G401 (cell line): ENCODE measurements around the gene EYA4. TPM values are rescaled to one million over a fixed set of nuclear protein-coding genes. Genes with fewer than 3 reads are reported as not detected.

Source experiments
- DNase-seq: peaks from one replicate; pipeline ENCODE4 v3.0.0-alpha.2; 2015; ENCODE audit warnings: low spot score
- in situ Hi-C: cut with HindIII; loops from 2 replicates; pipeline ENCODE4 v1.10.0; 2016; ENCODE audit warnings: low sequenced_read_pairs, mixed read lengths
- total RNA-seq: library from RNA; depleted of rRNA; stranded (reverse); fragments of >200 nt; shearing (Covaris generic); gene quantifications from 2 replicates; pipeline ENCODE4 v1.2.3, GENCODE V29; 2014

Gene EYA4
- total RNA-seq, 1 experiment from 2014 or later: not detected

GRCh38 chr6:133277228-133277899 lies 36.2 kb downstream of the EYA4 start:
- DNase-seq: no peak
- in situ Hi-C loops: no loop called here

GRCh38 chr6:133277900-133278545 lies 36.9 kb downstream of the EYA4 start:
- DNase-seq: no peak
- in situ Hi-C loops: no loop called here

- in situ Hi-C loops: no loop called here
- no peak for DNase-seq
These were observed 45.6 kb downstream of the EYA4 start for GRCh38 chr6:133286765-133287164.

DNA sequence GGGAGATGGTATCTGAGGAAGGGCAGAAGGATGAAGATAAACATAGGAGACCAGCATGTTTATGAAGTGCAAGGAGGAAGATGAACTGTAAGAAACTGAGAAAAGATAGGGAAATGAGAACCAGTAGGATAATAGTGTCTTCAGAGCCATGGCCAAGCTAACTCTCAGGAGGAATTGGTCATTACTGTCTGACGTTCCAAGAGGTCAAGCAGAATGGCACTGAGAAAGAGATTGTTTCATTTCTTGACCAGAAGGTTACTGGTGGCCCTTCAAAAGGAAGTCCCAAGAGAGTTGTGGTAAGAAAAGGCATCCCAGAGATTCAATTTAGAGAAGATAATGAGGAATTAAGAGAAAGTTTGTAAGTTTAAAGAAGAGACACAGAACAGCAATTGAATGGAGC lies 47.5 kb downstream of the EYA4 start:
- in situ Hi-C loops: no loop called here
- no peak for DNase-seq

GRCh38 chr6:133289733-133290306 lies 48.7 kb downstream of the EYA4 start:
- no peak for DNase-seq
- in situ Hi-C loops: no loop called here

DNA sequence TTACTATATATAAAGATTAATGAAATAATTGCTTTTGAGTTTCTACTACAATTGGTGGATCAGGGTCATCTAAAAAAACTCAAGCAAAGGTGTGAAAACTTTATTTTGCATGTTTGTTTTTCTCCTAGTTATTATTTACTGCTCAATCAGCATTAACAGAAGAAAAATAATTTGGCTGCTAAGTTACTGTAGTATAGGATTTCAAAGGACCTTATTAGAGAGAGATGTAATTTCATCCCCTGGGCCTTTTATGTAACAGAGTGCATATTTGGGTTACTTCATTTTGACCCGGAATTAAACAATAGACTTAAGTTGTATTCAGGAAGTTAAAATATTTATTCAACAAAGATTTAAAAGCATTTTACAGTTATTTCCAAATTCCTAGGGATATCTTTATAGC lies 49.8 kb downstream of the EYA4 start:
- no peak for DNase-seq
- in situ Hi-C loops: no loop called here

DNA sequence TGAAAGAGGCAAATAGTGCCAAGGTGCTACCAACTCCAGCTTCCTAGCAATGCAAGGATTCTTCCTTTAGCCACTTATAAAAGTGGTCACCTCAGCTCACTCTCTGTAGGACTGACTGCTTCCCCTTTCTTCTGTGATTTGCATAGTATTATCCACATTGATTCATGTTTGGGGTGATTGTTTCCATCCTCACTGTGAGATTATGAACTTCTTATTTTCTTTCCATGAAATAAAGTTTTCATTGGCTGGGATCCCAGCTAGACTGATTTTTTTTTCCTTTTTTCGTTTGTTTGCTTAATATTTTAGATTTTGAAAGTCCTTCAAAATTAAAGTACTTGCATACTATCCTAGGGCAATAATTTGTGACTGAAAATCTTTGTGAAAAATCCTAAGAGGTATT lies 50.5 kb downstream of the EYA4 start:
- no peak for DNase-seq
- in situ Hi-C loops: no loop called here

GRCh38 chr6:133297657-133298056 lies 56.5 kb downstream of the EYA4 start:
- DNase-seq: no peak
- in situ Hi-C loops: no loop called here

DNA sequence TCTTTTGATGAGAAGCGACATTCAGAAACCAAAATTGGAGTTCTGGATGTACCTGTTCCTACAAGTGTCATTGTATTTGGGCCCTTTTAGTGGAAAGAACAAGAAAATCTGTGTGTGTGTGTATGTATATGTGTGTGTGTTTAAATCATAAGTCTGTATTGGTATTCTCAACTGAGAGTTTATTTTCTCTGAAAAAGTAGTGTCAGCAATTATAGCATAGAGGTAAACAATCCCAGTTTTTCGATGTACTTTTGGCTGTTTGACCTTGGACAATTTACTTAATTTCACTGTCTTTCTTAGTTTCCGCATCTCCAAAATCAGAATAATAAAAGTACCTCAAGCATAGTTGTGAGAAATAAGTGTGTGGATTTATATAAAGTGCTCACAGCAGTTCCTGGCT lies 57.2 kb downstream of the EYA4 start:
- no peak for DNase-seq
- in situ Hi-C loops: no loop called here

DNA sequence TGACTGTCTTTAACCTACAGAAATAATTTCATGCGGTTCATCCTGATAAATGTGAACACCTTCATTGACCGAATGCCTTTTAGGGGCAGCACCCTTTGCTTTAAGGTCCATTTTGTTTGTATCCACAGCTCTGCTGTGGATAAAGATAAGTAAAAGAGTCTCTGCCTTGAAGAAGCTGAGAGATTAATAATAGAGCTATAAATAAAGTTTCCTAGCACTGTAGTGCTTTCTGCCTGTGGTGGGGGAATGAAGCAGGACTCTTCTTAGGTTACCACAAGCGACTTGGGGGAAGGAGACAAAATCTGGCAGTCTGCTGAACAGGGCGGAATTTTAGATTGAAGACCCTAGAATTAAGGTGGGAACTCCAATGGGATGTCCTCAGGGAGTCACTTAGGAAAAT lies 57.6 kb downstream of the EYA4 start:
- in situ Hi-C loops: no loop called here
- DNase-seq: no peak

DNA sequence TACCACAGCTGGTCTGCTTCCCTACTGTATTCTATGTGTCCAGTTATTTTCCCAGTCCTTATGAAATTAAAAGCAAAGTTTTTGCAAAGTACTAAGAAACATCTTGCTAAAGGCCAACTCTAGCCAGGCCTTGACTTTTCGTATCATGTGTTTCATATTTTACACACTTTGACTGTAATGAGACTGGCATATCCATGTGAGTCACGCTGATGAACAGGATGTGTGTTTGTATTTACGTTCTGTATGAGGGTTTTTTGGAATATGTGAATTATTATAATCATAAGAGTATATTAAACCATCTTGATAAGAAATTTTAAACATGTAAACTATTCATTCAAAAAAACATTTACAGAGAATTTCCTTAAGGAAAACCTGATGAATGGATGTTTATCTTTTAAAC lies 59.7 kb downstream of the EYA4 start:
- in situ Hi-C loops: no loop called here
- DNase-seq: no peak

DNA sequence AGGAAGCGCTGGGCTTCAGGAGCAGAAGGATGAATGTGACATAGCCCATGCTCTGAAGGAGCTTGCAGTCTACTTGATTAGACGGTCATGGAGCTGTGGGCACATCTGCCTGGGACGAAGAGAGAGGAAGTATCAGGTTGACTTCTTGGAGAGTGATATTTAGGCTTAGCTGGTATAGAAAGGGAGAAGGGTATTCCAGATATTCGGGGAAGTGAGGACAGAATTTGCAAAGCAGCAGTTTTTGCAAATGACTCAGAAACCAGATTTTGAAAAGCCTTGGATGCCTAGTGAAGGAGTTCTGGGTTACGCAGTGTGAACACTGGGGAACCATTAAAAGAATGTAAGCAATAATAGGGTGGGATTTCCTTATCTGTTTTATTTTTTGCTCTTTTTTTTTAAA lies 60.7 kb downstream of the EYA4 start:
- DNase-seq: no peak
- in situ Hi-C loops: no loop called here

DNA sequence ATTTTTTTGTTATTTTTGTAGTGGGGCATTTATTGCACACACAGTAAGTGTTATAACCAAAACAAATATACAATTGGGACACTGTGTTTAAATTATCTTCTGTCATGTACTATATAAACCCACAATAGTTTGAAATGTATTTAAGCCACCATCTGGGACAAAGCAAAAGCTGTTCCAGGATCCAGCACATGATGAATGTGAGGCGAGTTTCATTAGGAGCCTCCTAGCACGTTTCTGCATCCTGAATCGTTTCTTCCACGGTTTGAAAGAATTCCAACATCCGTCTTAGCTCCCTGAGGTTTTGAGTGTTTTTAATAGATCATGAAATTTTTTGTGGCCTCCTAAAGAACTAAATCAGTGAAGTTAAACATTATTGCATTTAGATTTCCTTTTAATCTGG lies 65.8 kb downstream of the EYA4 start:
- in situ Hi-C loops: no loop called here
- DNase-seq: no peak

GRCh38 chr6:133309579-133309978 lies 68.4 kb downstream of the EYA4 start:
- in situ Hi-C loops: no loop called here
- DNase-seq: no peak

- DNase-seq: no peak
- in situ Hi-C loops: no loop called here
These were observed 70.8 kb downstream of the EYA4 start for GRCh38 chr6:133312006-133312405.

- in situ Hi-C loops: no loop called here
- no peak for DNase-seq
These were observed 71.9 kb downstream of the EYA4 start for GRCh38 chr6:133313068-133313467.

GRCh38 chr6:133314947-133315346 lies 73.8 kb downstream of the EYA4 start:
- no peak for DNase-seq
- in situ Hi-C loops: no loop called here

DNA sequence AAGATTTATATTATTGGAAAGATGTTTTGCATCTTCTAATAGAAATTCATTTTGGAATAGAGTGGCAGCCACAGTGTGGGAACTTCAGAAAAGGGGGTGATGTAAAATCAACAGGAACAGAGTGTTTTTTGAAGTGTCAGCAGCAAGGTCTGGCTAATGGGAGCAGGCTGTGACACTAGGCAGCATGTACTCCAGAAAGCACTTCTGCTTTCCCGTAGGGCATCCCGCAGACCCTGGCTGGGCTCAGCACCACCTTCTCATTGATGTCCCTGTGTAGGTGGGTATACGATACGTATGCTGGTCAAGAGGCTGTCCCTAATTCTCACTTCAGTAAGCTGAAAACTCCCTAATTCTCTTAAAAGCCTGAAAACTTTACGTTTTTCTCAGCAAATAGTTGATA lies 74.7 kb downstream of the EYA4 start:
- in situ Hi-C loops: no loop called here
- DNase-seq: no peak

DNA sequence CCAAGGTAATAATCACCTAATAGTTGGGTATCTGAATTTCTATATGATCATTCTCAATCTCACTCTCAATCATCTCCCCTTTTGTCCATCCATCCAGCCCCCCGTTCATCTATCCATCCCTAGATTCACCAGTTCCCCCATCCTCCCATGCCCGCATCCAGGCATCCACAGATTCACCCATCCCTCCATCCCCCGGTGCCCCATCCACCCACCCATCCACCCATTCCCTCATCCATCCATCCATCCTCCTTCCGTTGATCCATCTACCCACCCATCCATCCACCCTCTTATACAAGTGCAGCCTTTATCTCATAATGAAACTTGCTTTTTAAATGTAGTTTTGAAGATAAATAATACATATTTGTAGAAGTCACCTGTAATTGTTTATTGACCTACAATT lies 76.5 kb downstream of the EYA4 start:
- in situ Hi-C loops: no loop called here
- DNase-seq: no peak

DNA sequence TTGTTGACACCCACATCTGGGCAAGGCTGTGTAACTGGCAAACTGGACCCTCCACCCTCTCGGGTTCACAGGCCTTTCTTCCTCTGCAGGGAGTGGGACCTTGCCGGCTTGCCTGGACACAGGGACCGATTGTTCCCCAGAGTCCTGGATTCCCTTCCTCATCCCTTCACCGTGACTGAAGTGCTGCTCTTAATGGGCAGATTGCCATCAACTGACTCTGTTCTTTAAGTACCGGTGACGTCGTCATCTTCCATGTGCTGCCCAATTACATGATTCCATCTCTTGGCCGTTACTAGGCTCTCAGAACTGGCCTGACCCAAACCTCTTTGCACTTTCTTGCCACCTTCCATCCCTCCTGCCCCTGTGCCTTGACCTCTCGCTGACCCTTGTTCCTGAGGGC lies 85.4 kb downstream of the EYA4 start:
- in situ Hi-C loops: no loop called here

DNA sequence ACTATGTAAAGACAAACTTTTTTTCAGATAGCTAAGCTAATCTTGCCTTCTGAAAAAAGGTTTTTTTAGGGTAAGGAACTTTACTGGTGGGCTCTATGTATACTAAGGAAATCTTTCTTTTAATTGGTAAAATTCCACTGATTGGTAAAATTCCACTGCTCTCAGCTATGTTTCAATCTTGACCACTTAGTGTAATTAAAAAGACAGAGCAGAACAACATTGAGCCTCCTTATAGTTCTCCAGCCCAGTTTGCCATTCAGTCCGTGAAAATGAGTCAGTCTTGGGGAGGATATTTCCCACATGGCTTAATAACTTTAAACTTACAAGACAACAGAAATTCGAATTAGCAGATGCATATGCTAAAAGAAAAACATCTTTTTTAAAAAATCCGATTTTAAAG lies 92.7 kb downstream of the EYA4 start:
- in situ Hi-C loops: no loop called here
- no peak for DNase-seq

More for the DNA sequence above, 85.4 kb downstream of the EYA4 start:
- DNase-seq: no peak
